Thoracic aorta (tissue), 2 donors: Measurements from ENCODE around the gene TRAK1. TPM values are rescaled to one million over a fixed set of nuclear protein-coding genes. Genes with fewer than 3 reads are reported as not detected.
A peak's percentile ranks its signal among the peaks of the same experiment; 100 is the strongest.
"Not testable (repeated sequence)": the region's sequence is repeated elsewhere in the genome, so short reads cannot be mapped to it uniquely, and the experiment has no call there.

Experiments used
- ATAC-seq: fragments of 150-250 bp; one replicate; pipeline ENCODE4 v1.8.0; 2017; ENCODE audit warnings: low read depth; ENCODE audit not compliant: insufficient number of reproducible peaks, low FRiP score
- DNase-seq: peaks from one replicate; pipeline ENCODE4 v3.0.0-alpha.2; 2020; ENCODE audit warnings: low spot score
- H3K27ac ChIP-seq, 2 donors: fragments of 200-600 bp; sonication (generic); 1 replicate in 1 of 2; 2 replicates in 1 of 2; pipeline ENCODE4 v1.5.1; 2016; ENCODE audit warnings: mild to moderate bottlenecking in 2 of 2, moderate library complexity in 2 of 2
- H3K27me3 ChIP-seq: fragments of 200-600 bp; sonication (generic); replicated peaks from 2 replicates; pipeline ENCODE4 v1.6.0; 2016; ENCODE audit warnings: mild to moderate bottlenecking; ENCODE audit not compliant: insufficient read depth
- H3K36me3 ChIP-seq: fragments of 200-600 bp; sonication (generic); one replicate; pipeline ENCODE4 v1.5.1; 2016
- H3K4me1 ChIP-seq, 2 donors: fragments of 200-600 bp; sonication (generic); 1 replicate in 1 of 2; 2 replicates in 1 of 2; pipeline versions ENCODE4 v1.5.1 to v1.6.0; 2016; ENCODE audit warnings: low read depth in 2 of 2, mild to moderate bottlenecking in 1 of 2; ENCODE audit not compliant: control insufficient read depth in 1 of 2
- H3K4me3 ChIP-seq: fragments of 200-600 bp; sonication (generic); 2 replicates; pipeline ENCODE4 v1.5.1; 2016; ENCODE audit warnings: mild to moderate bottlenecking
- H3K9me3 ChIP-seq: fragments of 200-600 bp; sonication (generic); 2 replicates; pipeline ENCODE4 v1.5.1; 2016
- total RNA-seq, 2 donors: library from RNA; depleted of rRNA; stranded (reverse); fragments of >200 nt; gene quantifications; one replicate each; pipeline versions ENCODE4 v1.1.0 to v1.2.3, GENCODE V29; 2016
- TF ChIP-seq, protein P1 (sequence below): fragments of 200-600 bp; sonication (generic); IDR thresholded peaks from one replicate; pipeline ENCODE4 v1.5.1; 2019; ENCODE audit warnings: antibody characterized with exemption

Gene TRAK1
- 10 to 100 TPM; 35.1 to 36.0 TPM for total RNA-seq

GRCh38 chr3:42090973-42091731 lies at the start of gene TRAK1:
Gene TRAK1, plus strand, starts transcription at chr3:42091357. Its CDS starts 113 bp downstream, at chr3:42091470.
- Histone ChIP-seq H3K9me3 (no peaks in the 10 kb centered on the region), H3K4me1 (peaks cover 6 to 32% of the 10 kb centered on the region in 2 donors), H3K4me3 (peak within 1 kb of the TSS; percentile 51), H3K27me3 (no peaks in the 10 kb centered on the region), H3K36me3 (no peaks in the 10 kb centered on the region), H3K27ac (peak within 1 kb of the TSS; percentile 3 to 55)
- TF ChIP-seq, protein P1, sequence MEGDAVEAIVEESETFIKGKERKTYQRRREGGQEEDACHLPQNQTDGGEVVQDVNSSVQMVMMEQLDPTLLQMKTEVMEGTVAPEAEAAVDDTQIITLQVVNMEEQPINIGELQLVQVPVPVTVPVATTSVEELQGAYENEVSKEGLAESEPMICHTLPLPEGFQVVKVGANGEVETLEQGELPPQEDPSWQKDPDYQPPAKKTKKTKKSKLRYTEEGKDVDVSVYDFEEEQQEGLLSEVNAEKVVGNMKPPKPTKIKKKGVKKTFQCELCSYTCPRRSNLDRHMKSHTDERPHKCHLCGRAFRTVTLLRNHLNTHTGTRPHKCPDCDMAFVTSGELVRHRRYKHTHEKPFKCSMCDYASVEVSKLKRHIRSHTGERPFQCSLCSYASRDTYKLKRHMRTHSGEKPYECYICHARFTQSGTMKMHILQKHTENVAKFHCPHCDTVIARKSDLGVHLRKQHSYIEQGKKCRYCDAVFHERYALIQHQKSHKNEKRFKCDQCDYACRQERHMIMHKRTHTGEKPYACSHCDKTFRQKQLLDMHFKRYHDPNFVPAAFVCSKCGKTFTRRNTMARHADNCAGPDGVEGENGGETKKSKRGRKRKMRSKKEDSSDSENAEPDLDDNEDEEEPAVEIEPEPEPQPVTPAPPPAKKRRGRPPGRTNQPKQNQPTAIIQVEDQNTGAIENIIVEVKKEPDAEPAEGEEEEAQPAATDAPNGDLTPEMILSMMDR = no peak
- ATAC-seq = peak; percentile 66
- DNase-seq = no peak

- H3K27ac ChIP-seq = peak overlapping the region; percentile 46 to 57
Observed at GRCh38 chr3:42042747-42043098, 48.4 kb upstream of the TRAK1 start.

GRCh38 chr3:42043099-42043813 lies 47.9 kb upstream of the TRAK1 start:
- H3K4me1 ChIP-seq = peaks cover 34 to 39% of the 10 kb centered on the region in 2 donors
- H3K27ac ChIP-seq = peak overlapping the region; percentile 46 to 57
- H3K9me3 ChIP-seq = no peaks in the 10 kb centered on the region
- H3K27me3 ChIP-seq = no peaks in the 10 kb centered on the region
- TF ChIP-seq, protein P1 = no peak
- no peak for ATAC-seq
- no peaks in the 10 kb centered on the region for H3K36me3 ChIP-seq
- no peak for DNase-seq
- peak overlapping the region; percentile 58 for H3K4me3 ChIP-seq

More at GRCh38 chr3:42042747-42043098, 48.4 kb upstream of the TRAK1 start:
- Histone ChIP-seq H3K4me3 (peak overlapping the region; percentile 58), H3K4me1 (peaks cover 34 to 41% of the 10 kb centered on the region in 2 donors), H3K9me3 (no peaks in the 10 kb centered on the region), H3K27me3 (no peaks in the 10 kb centered on the region), H3K36me3 (no peaks in the 10 kb centered on the region)
- TF ChIP-seq, protein P1 = no peak
- ATAC-seq (no peak), DNase-seq (no peak)

GRCh38 chr3:42045708-42046243 lies 45.4 kb upstream of the TRAK1 start:
- TF ChIP-seq, protein P1 = no peak
- Histone ChIP-seq H3K36me3 (no peaks in the 10 kb centered on the region), H3K27ac (peak overlapping the region in 1 of 2 donors; percentile 72), H3K4me3 (no peak overlapping the region), H3K27me3 (no peaks in the 10 kb centered on the region), H3K4me1 (peaks cover 34 to 39% of the 10 kb centered on the region in 2 donors), H3K9me3 (no peaks in the 10 kb centered on the region)
- DNase-seq = no peak
- no peak for ATAC-seq

DNA sequence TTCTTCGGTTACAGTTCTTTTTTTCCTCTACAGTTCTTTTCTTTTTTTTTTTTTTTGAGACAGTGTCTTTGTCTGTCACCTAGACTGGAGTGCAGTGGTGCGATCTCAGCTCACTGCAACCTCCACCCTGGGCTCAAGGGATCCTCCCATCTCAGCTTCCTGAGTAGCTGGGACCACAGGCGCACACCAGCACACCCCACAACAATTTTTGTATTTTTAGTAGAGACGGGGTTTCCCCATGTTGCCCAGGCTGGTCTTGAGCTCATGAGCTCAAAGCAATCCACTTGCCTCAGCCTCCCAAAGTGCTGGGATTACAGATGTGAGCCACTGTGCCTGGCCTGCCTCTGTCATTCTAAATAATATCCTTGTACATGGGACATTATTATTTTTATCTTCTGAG lies 42.6 kb upstream of the TRAK1 start:
- H3K4me3 ChIP-seq, H3K9me3 ChIP-seq, H3K27me3 ChIP-seq, H3K27ac ChIP-seq, ATAC-seq, H3K36me3 ChIP-seq, DNase-seq: not testable (repeated sequence)
- peaks cover 38 to 49% of the 10 kb centered on the region in 2 donors for H3K4me1 ChIP-seq
